Neural cell (in vitro differentiated cells): ENCODE data around the gene RBPJL.

Experiments
- CTCF ChIP-seq: fragments of 450-650 bp; IDR thresholded peaks from 2 replicates; pipeline ENCODE4 v1.5.1; 2014; ENCODE audit warnings: antibody characterized with exemption, mild to moderate bottlenecking, moderate library complexity; ENCODE audit not compliant: poor library complexity, severe bottlenecking
- EP300 ChIP-seq: fragments of 450-650 bp; conservative IDR thresholded peaks from 2 replicates; pipeline ENCODE4 v1.6.1; 2014; ENCODE audit warnings: antibody characterized with exemption, mild to moderate bottlenecking, moderate library complexity; ENCODE audit not compliant: poor library complexity, severe bottlenecking
- EZH2 ChIP-seq: fragments of 200-600, 300-800 bp; shearing (Covaris generic), sonication (generic); IDR thresholded peaks from 2 replicates; pipeline ENCODE4 v1.6.1; 2014; ENCODE audit warnings: antibody characterized with exemption, low read length, borderline replicate concordance, mild to moderate bottlenecking; ENCODE audit not compliant: insufficient read depth, poor library complexity, severe bottlenecking
- POLR2AphosphoS5 ChIP-seq: IDR thresholded peaks from 2 replicates; pipeline ENCODE4 v1.6.1; 2012
- REST ChIP-seq: IDR thresholded peaks from 2 replicates; pipeline ENCODE4 v1.6.1; 2012; ENCODE audit warnings: borderline replicate concordance

- TF ChIP-seq EZH2: no peak
- no peak for TF ChIP-seq CTCF
- no peak for TF ChIP-seq POLR2AphosphoS5
- no peak for TF ChIP-seq EP300
- no peak for TF ChIP-seq REST
Observed at GRCh38 chr20:45305262-45305661, 1.4 kb upstream of the RBPJL start.
